ENCODE measurements around the gene ZCCHC2. TPM values are rescaled to one million over a fixed set of nuclear protein-coding genes. Genes with fewer than 3 reads are reported as not detected.
A peak's percentile ranks its signal among the peaks of the same experiment; 100 is the strongest.

The ZCCHC2 gene
- total and polyA plus RNA-seq, 9 donors = 6.0 to 9.8 (median 7.6) TPM

- 37% methylated on average over 3 of the region's 4 CpGs for WGBS (ENCODE audit: insufficient coverage)
- Histone ChIP-seq H3K4me1 (ENCODE audit: control insufficient read depth, insufficient read depth, low read length) (no peaks in the 10 kb centered on the region), H3K9me3 (replicated peaks; ENCODE audit: control insufficient read depth, low read depth, low read length) (no peaks in the 10 kb centered on the region), H3K27me3 (ENCODE audit: control insufficient read depth, insufficient read depth, low read length) (no peaks in the 10 kb centered on the region), H3K4me3 (ENCODE audit: low read length) (no peak overlapping the region), H3K36me3 (ENCODE audit: control insufficient read depth, insufficient read depth, low read length) (peaks cover 27% of the 10 kb centered on the region), H3K27ac (ENCODE audit: low read length) (no peak overlapping the region)
- no peak for DNase-seq
These were observed 33.6 kb downstream of the ZCCHC2 start for GRCh38 chr18:62556397-62556796.

- H3K27me3 ChIP-seq (ENCODE audit: control insufficient read depth, insufficient read depth, low read length) = no peaks in the 10 kb centered on the region
- no peaks in the 10 kb centered on the region for H3K9me3 ChIP-seq (replicated peaks; ENCODE audit: control insufficient read depth, low read depth, low read length)
- no peak overlapping the region for H3K4me3 ChIP-seq (ENCODE audit: low read length)
- whole genome bisulfite sequencing (ENCODE audit: insufficient coverage) = 66% methylated on average over 4 of the region's 6 CpGs
- H3K4me1 ChIP-seq (ENCODE audit: control insufficient read depth, insufficient read depth, low read length) = no peaks in the 10 kb centered on the region
- no peak overlapping the region for H3K27ac ChIP-seq (ENCODE audit: low read length)
- H3K36me3 ChIP-seq (ENCODE audit: control insufficient read depth, insufficient read depth, low read length) = peaks cover 25% of the 10 kb centered on the region
- DNase-seq = no peak
These were observed 35.3 kb downstream of the ZCCHC2 start for GRCh38 chr18:62558015-62558663.

DNA sequence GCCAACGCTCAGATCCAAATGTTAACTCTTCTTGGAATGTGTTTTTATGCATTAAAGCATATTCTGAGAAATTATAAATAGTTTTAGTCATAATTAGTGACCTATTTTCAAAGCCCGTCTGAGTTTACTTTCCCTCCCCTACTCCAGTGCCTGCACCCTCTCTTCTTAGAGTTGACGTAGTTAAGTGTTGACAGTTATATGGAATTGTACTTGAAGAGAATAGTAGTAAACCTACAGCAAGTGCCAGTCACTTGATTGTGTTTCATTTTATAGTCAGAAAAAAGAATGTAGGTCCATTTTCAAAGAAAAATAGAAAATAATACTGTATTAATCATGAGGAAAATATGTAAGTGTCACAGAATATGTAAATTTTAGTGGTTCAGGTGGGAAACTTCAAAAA, 41.2 kb downstream of the ZCCHC2 start:
- whole genome bisulfite sequencing (ENCODE audit: insufficient coverage) = no CpG with 5 or more reads among the region's 3 CpGs
- no peaks in the 10 kb centered on the region for H3K4me1 ChIP-seq (ENCODE audit: control insufficient read depth, insufficient read depth, low read length)
- no peak overlapping the region for H3K27ac ChIP-seq (ENCODE audit: low read length)
- H3K27me3 ChIP-seq (ENCODE audit: control insufficient read depth, insufficient read depth, low read length) = no peaks in the 10 kb centered on the region
- H3K9me3 ChIP-seq (replicated peaks; ENCODE audit: control insufficient read depth, low read depth, low read length) = no peaks in the 10 kb centered on the region
- H3K4me3 ChIP-seq (ENCODE audit: low read length) = no peak overlapping the region
- H3K36me3 ChIP-seq (ENCODE audit: control insufficient read depth, insufficient read depth, low read length) = peaks cover 28% of the 10 kb centered on the region
- DNase-seq = no peak

- Histone ChIP-seq H3K27ac (ENCODE audit: low read length) (no peak overlapping the region), H3K36me3 (ENCODE audit: control insufficient read depth, insufficient read depth, low read length) (peaks cover 31% of the 10 kb centered on the region)
- 67% methylated on average over 3 of the region's 5 CpGs for WGBS (ENCODE audit: insufficient coverage)
These were observed 43.4 kb downstream of the ZCCHC2 start for GRCh38 chr18:62566199-62566598.

DNA sequence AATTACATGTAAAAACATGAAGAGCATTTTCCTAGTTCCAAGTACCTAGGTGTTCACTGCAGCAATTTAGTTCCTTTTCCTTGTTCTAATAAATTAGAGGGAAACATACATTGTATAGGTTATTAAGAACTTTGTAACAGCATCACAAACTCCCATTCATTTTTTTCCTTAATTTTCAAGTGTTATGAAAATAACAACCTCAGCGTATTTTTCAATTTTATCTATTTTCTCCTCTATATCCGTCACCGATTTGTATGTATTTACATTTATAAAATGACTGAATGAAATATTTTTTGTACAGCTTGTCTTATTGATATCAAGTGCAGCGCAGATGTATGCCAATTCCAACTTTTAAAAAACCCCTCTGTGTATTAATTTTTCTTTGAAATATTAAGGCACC, 44.0 kb downstream of the ZCCHC2 start:
- H3K4me1 ChIP-seq (ENCODE audit: control insufficient read depth, insufficient read depth, low read length) = no peaks in the 10 kb centered on the region
- H3K36me3 ChIP-seq (ENCODE audit: control insufficient read depth, insufficient read depth, low read length) = peaks cover 31% of the 10 kb centered on the region
- H3K27me3 ChIP-seq (ENCODE audit: control insufficient read depth, insufficient read depth, low read length) = no peaks in the 10 kb centered on the region
- no peaks in the 10 kb centered on the region for H3K9me3 ChIP-seq (replicated peaks; ENCODE audit: control insufficient read depth, low read depth, low read length)
- H3K4me3 ChIP-seq (ENCODE audit: low read length) = no peak overlapping the region
- H3K27ac ChIP-seq (ENCODE audit: low read length) = no peak overlapping the region
- no CpG with 5 or more reads among the region's 4 CpGs for WGBS (ENCODE audit: insufficient coverage)
- DNase-seq = no peak

More at GRCh38 chr18:62566199-62566598, 43.4 kb downstream of the ZCCHC2 start:
- no peaks in the 10 kb centered on the region for H3K9me3 ChIP-seq (replicated peaks; ENCODE audit: control insufficient read depth, low read depth, low read length)
- H3K27me3 ChIP-seq (ENCODE audit: control insufficient read depth, insufficient read depth, low read length) = no peaks in the 10 kb centered on the region
- DNase-seq = peak; percentile 66
- no peak overlapping the region for H3K4me3 ChIP-seq (ENCODE audit: low read length)
- no peaks in the 10 kb centered on the region for H3K4me1 ChIP-seq (ENCODE audit: control insufficient read depth, insufficient read depth, low read length)

DNA sequence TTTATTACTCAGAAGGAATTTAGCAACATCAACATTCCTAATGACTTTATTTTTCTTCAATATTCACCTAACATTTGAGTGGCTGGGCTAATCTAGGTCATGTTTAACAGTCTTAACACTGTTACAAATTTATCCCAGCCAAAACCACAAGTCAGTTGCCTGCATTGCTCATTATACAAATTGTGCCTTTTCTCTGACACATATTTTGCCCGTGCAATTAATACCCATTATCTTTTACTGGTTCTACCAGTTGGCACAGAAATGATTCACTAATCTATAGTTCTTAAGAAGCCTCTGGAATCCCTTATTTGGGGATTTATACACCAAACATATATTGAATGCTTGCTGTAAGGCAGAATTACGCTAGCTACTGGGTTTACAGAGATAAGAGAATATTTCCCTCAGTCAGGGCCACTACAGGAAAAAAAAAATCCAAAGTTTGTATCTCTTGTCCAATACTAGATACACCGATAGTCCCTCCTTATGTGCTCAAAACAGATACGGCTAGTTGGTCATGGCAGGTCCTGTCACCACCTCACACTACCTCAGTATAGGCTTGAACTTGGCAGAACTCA, 46.3 kb downstream of the ZCCHC2 start:
- no peaks in the 10 kb centered on the region for H3K9me3 ChIP-seq (replicated peaks; ENCODE audit: control insufficient read depth, low read depth, low read length)
- H3K4me1 ChIP-seq (ENCODE audit: control insufficient read depth, insufficient read depth, low read length) = no peaks in the 10 kb centered on the region
- no peak overlapping the region for H3K27ac ChIP-seq (ENCODE audit: low read length)
- H3K27me3 ChIP-seq (ENCODE audit: control insufficient read depth, insufficient read depth, low read length) = no peaks in the 10 kb centered on the region
- no peak overlapping the region for H3K4me3 ChIP-seq (ENCODE audit: low read length)
- WGBS (ENCODE audit: insufficient coverage) = no CpG with 5 or more reads among the region's 4 CpGs
- peaks cover 28% of the 10 kb centered on the region for H3K36me3 ChIP-seq (ENCODE audit: control insufficient read depth, insufficient read depth, low read length)
- no peak for DNase-seq

DNA sequence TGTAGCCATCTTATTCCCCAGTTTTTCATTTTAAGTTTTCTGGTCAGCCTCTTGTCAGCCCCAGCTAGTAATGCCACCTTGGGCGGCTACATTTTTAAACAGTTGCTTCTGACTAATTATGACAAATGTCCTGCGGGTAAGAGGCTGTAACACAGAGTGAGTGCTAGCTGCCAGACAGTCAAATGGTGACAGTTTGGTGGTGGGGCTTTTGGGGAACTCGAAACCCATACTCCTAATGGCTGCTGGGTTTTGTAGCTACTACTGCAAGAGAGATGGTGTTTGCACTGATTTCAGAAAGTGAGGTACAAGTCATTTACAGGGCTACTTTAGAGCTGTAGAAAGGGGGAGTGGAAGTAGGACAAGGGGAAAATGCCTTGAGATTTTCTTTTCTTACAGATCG, 48.2 kb downstream of the ZCCHC2 start:
- Histone ChIP-seq H3K36me3 (ENCODE audit: control insufficient read depth, insufficient read depth, low read length) (peaks cover 38% of the 10 kb centered on the region), H3K4me3 (ENCODE audit: low read length) (no peak overlapping the region), H3K4me1 (ENCODE audit: control insufficient read depth, insufficient read depth, low read length) (no peaks in the 10 kb centered on the region), H3K9me3 (replicated peaks; ENCODE audit: control insufficient read depth, low read depth, low read length) (no peaks in the 10 kb centered on the region), H3K27me3 (ENCODE audit: control insufficient read depth, insufficient read depth, low read length) (no peaks in the 10 kb centered on the region), H3K27ac (ENCODE audit: low read length) (no peak overlapping the region)
- DNase-seq = no peak
- 100% methylated on average over 3 of the region's 4 CpGs for WGBS (ENCODE audit: insufficient coverage)

- Histone ChIP-seq H3K4me3 (ENCODE audit: low read length) (no peak overlapping the region), H3K27me3 (ENCODE audit: control insufficient read depth, insufficient read depth, low read length) (no peaks in the 10 kb centered on the region), H3K9me3 (replicated peaks; ENCODE audit: control insufficient read depth, low read depth, low read length) (no peaks in the 10 kb centered on the region), H3K27ac (ENCODE audit: low read length) (no peak overlapping the region), H3K36me3 (ENCODE audit: control insufficient read depth, insufficient read depth, low read length) (peaks cover 39% of the 10 kb centered on the region), H3K4me1 (ENCODE audit: control insufficient read depth, insufficient read depth, low read length) (no peaks in the 10 kb centered on the region)
- WGBS (ENCODE audit: insufficient coverage) = no CpG with 5 or more reads among the region's 3 CpGs
- DNase-seq = no peak
These were observed 48.8 kb downstream of the ZCCHC2 start for GRCh38 chr18:62571648-62572047.

GRCh38 chr18:62572456-62572855, 49.6 kb downstream of the ZCCHC2 start:
- DNase-seq = no peak
- H3K36me3 ChIP-seq (ENCODE audit: control insufficient read depth, insufficient read depth, low read length) = peaks cover 37% of the 10 kb centered on the region
- WGBS (ENCODE audit: insufficient coverage) = no CpG with 5 or more reads among the region's 3 CpGs

DNA sequence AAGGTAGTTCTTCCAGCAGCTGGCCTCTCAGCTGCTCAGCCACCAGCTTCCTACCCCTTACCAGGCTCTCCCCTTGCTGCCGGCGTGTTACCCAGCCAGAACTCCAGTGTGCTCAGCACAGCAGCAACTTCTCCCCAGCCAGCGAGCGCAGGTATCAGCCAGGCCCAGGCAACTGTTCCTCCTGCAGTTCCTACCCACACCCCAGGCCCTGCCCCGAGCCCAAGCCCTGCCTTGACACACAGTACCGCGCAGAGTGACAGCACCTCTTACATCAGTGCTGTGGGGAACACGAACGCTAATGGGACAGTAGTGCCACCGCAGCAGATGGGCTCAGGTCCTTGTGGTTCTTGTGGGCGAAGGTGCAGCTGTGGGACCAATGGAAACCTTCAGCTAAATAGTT, 52.0 kb downstream of the ZCCHC2 start:
- no peaks in the 10 kb centered on the region for H3K4me1 ChIP-seq (ENCODE audit: control insufficient read depth, insufficient read depth, low read length)
- 97% methylated on average over 10 of the region's 11 CpGs for WGBS (ENCODE audit: insufficient coverage)
- H3K4me3 ChIP-seq (ENCODE audit: low read length) = no peak overlapping the region
- H3K27me3 ChIP-seq (ENCODE audit: control insufficient read depth, insufficient read depth, low read length) = no peaks in the 10 kb centered on the region
- H3K9me3 ChIP-seq (replicated peaks; ENCODE audit: control insufficient read depth, low read depth, low read length) = no peaks in the 10 kb centered on the region
- peaks cover 40% of the 10 kb centered on the region for H3K36me3 ChIP-seq (ENCODE audit: control insufficient read depth, insufficient read depth, low read length)
- H3K27ac ChIP-seq (ENCODE audit: low read length) = no peak overlapping the region
- no peak for DNase-seq

More at GRCh38 chr18:62572456-62572855, 49.6 kb downstream of the ZCCHC2 start:
- H3K27me3 ChIP-seq (ENCODE audit: control insufficient read depth, insufficient read depth, low read length) = no peaks in the 10 kb centered on the region
- H3K4me1 ChIP-seq (ENCODE audit: control insufficient read depth, insufficient read depth, low read length) = no peaks in the 10 kb centered on the region
- no peaks in the 10 kb centered on the region for H3K9me3 ChIP-seq (replicated peaks; ENCODE audit: control insufficient read depth, low read depth, low read length)
- no peak overlapping the region for H3K27ac ChIP-seq (ENCODE audit: low read length)
- no peak overlapping the region for H3K4me3 ChIP-seq (ENCODE audit: low read length)

Measured in muscle of leg (tissue), 11 donors.